ENCODE results near the gene MMP15. TPM values are rescaled to one million over a fixed set of nuclear protein-coding genes. Genes with fewer than 3 reads are reported as not detected.

The MMP15 gene
- total RNA-seq, 1 donor from 2014 or later, result 53.5 TPM

- DNase-seq (ENCODE audit: low spot score), result no peak
- intact Hi-C loops (cut with DNase I), result no loop called here
These were observed 18.9 kb downstream of the MMP15 start for GRCh38 chr16:58044266-58045019.

- no peak for DNase-seq (ENCODE audit: low spot score)
- intact Hi-C loops (cut with DNase I), result no loop called here
These were observed 19.5 kb downstream of the MMP15 start for GRCh38 chr16:58045096-58045495.

GRCh38 chr16:58046054-58046881 lies 20.7 kb downstream of the MMP15 start:
- no peak for DNase-seq (ENCODE audit: low spot score)
- intact Hi-C loops (cut with DNase I), result no loop called here

GRCh38 chr16:58046936-58047335 lies 21.4 kb downstream of the MMP15 start:
- intact Hi-C loops (cut with DNase I), result no loop called here
- no peak for DNase-seq (ENCODE audit: low spot score)

GRCh38 chr16:58047557-58048348 lies 22.2 kb downstream of the MMP15 start:
- DNase-seq (ENCODE audit: low spot score), result no peak
- intact Hi-C loops (cut with DNase I), result no loop called here

GRCh38 chr16:58048494-58049231 lies 23.1 kb downstream of the MMP15 start:
- intact Hi-C loops (cut with DNase I), result no loop called here

GRCh38 chr16:58049232-58050185 lies 24.0 kb downstream of the MMP15 start:
- DNase-seq (ENCODE audit: low spot score), result no peak
- intact Hi-C loops (cut with DNase I), result no loop called here

More at GRCh38 chr16:58048494-58049231, 23.1 kb downstream of the MMP15 start:
- DNase-seq (ENCODE audit: low spot score), result no peak

- no peak for DNase-seq (ENCODE audit: low spot score)
- intact Hi-C loops (cut with DNase I), result no loop called here
These were observed 25.7 kb downstream of the MMP15 start for GRCh38 chr16:58051296-58051695.

GRCh38 chr16:58051821-58052603 lies 26.5 kb downstream of the MMP15 start:
- no peak for DNase-seq (ENCODE audit: low spot score)
- intact Hi-C loops (cut with DNase I), result no loop called here

- intact Hi-C loops (cut with DNase I), result no loop called here
- DNase-seq (ENCODE audit: low spot score), result no peak
These were observed 28.1 kb downstream of the MMP15 start for GRCh38 chr16:58053682-58054005.

GRCh38 chr16:58054289-58054688 lies 28.7 kb downstream of the MMP15 start:
- no peak for DNase-seq (ENCODE audit: low spot score)
- intact Hi-C loops (cut with DNase I), result no loop called here

- intact Hi-C loops (cut with DNase I), result no loop called here
These were observed 31.0 kb downstream of the MMP15 start for GRCh38 chr16:58056580-58056979.

GRCh38 chr16:58057121-58057520 lies 31.6 kb downstream of the MMP15 start:
- intact Hi-C loops (cut with DNase I), result no loop called here

More at GRCh38 chr16:58056580-58056979, 31.0 kb downstream of the MMP15 start:
- DNase-seq (ENCODE audit: low spot score), result no peak

GRCh38 chr16:58057784-58058183 lies 32.2 kb downstream of the MMP15 start:
- no peak for DNase-seq (ENCODE audit: low spot score)
- intact Hi-C loops (cut with DNase I), result no loop called here

More at GRCh38 chr16:58057121-58057520, 31.6 kb downstream of the MMP15 start:
- DNase-seq (ENCODE audit: low spot score), result no peak

GRCh38 chr16:58062821-58063220 lies 37.3 kb downstream of the MMP15 start:
- no peak for DNase-seq (ENCODE audit: low spot score)
- intact Hi-C loops (cut with DNase I), result no loop called here

GRCh38 chr16:58063377-58064076 lies 38.0 kb downstream of the MMP15 start:
- intact Hi-C loops (cut with DNase I), result no loop called here

GRCh38 chr16:58070585-58070984 lies 45.0 kb downstream of the MMP15 start:
- no peak for DNase-seq (ENCODE audit: low spot score)
- intact Hi-C loops (cut with DNase I), result no loop called here

More at GRCh38 chr16:58063377-58064076, 38.0 kb downstream of the MMP15 start:
- no peak for DNase-seq (ENCODE audit: low spot score)
